MM.1S (cell line): ENCODE measurements around the gene RNF10.
"Not testable (repeated sequence)": the region's sequence is repeated elsewhere in the genome, so short reads cannot be mapped to it uniquely, and the experiment has no call there.

Experiments used
- DNase-seq: peaks from one replicate; pipeline ENCODE4 v3.0.0-alpha.2; 2015
- H2AFZ ChIP-seq: fragments of 300-600 bp; sonication (generic); 2 replicates; pipeline ENCODE4 v1.6.0; 2016; ENCODE audit warnings: antibody characterized with exemption, low read length
- H3F3A ChIP-seq: fragments of 300-600 bp; sonication (generic); 2 replicates; pipeline ENCODE4 v1.6.1; 2016; ENCODE audit warnings: mild to moderate bottlenecking, antibody characterized with exemption, low read length, moderate library complexity, mixed read lengths; ENCODE audit not compliant: insufficient read depth
- H3K27ac ChIP-seq: fragments of 300-600 bp; sonication (generic); 2 replicates; pipeline ENCODE4 v1.5.1; 2016; ENCODE audit warnings: mild to moderate bottlenecking, low read length
- H3K27me3 ChIP-seq: fragments of 300-600 bp; sonication (generic); replicated peaks from 2 replicates; pipeline ENCODE4 v1.6.0; 2016; ENCODE audit warnings: low read length; ENCODE audit not compliant: insufficient read depth
- H3K36me3 ChIP-seq: fragments of 300-600 bp; sonication (generic); replicated peaks from 2 replicates; pipeline ENCODE4 v1.6.1; 2016; ENCODE audit warnings: mild to moderate bottlenecking, low read length, mixed read lengths; ENCODE audit not compliant: insufficient read depth
- H3K4me1 ChIP-seq: fragments of 300-600 bp; sonication (generic); 2 replicates; pipeline ENCODE4 v1.6.1; 2016; ENCODE audit warnings: low read length, mixed read lengths
- H3K4me2 ChIP-seq: fragments of 300-600 bp; sonication (generic); 2 replicates; pipeline ENCODE4 v1.6.0; 2016; ENCODE audit warnings: low read depth, low read length
- H3K4me3 ChIP-seq: fragments of 300-600 bp; sonication (generic); 2 replicates; pipeline ENCODE4 v1.5.1; 2016; ENCODE audit warnings: low read length, mixed read lengths
- H3K79me2 ChIP-seq: fragments of 300-600 bp; sonication (generic); 2 replicates; pipeline ENCODE4 v1.6.1; 2016; ENCODE audit warnings: mixed run types, low read length, mixed read lengths
- H3K9ac ChIP-seq: fragments of 300-600 bp; sonication (generic); 2 replicates; pipeline ENCODE4 v1.6.1; 2016; ENCODE audit warnings: low read length, mixed read lengths
- H3K9me2 ChIP-seq: fragments of 300-600 bp; sonication (generic); replicated peaks from 2 replicates; pipeline ENCODE4 v1.6.1; 2016; ENCODE audit warnings: mild to moderate bottlenecking, low read length, mixed read lengths; ENCODE audit not compliant: insufficient read depth
- H3K9me3 ChIP-seq: fragments of 300-600 bp; sonication (generic); replicated peaks from 2 replicates; pipeline ENCODE4 v1.6.1; 2016; ENCODE audit warnings: mild to moderate bottlenecking, low read length, mixed read lengths; ENCODE audit not compliant: insufficient read depth
- H4K20me1 ChIP-seq: fragments of 300-600 bp; sonication (generic); 2 replicates; pipeline ENCODE4 v1.6.1; 2016; ENCODE audit warnings: mild to moderate bottlenecking, low read length, moderate library complexity, mixed read lengths; ENCODE audit not compliant: insufficient read depth
- CTCF ChIP-seq: fragments of 300-600 bp; sonication (generic); IDR thresholded peaks from 2 replicates; pipeline ENCODE4 v1.5.1; 2016; ENCODE audit warnings: antibody characterized with exemption, low read length, mixed read lengths
- EZH2 ChIP-seq: fragments of 300-600 bp; sonication (generic); optimal IDR thresholded peaks from 2 replicates; pipeline ENCODE3; 2017; ENCODE audit warnings: low read depth, mild to moderate bottlenecking, antibody characterized with exemption, low read length, mixed read lengths
- EZH2phosphoT487 ChIP-seq: fragments of 300-600 bp; sonication (generic); IDR thresholded peaks from 2 replicates; pipeline ENCODE4 v1.6.1; 2018; ENCODE audit warnings: antibody characterized with exemption, low read length

Gene RNF10

GRCh38 chr12:120614848-120615247 is 80.7 kb downstream of the RNF10 start:
- Histone ChIP-seq H3K9me3 (no peaks in the 10 kb centered on the region), H3F3A (no peaks in the 10 kb centered on the region), H3K36me3 (no peaks in the 10 kb centered on the region), H3K4me3 (no peak overlapping the region), H4K20me1 (no peaks in the 10 kb centered on the region), H3K4me1 (no peaks in the 10 kb centered on the region), H3K9ac (no peak overlapping the region), H3K9me2 (no peaks in the 10 kb centered on the region), H2AFZ (no peak overlapping the region), H3K27me3 (no peaks in the 10 kb centered on the region), H3K4me2 (no peak overlapping the region), H3K79me2 (no peaks in the 10 kb centered on the region), H3K27ac (no peak overlapping the region)
- TF ChIP-seq EZH2 (no peak), CTCF (no peak), EZH2phosphoT487 (no peak)
- DNase-seq: no peak

- H3K4me2 ChIP-seq, H4K20me1 ChIP-seq, H3K9me3 ChIP-seq, H3K4me1 ChIP-seq, H3F3A ChIP-seq, DNase-seq, H3K4me3 ChIP-seq, H3K9me2 ChIP-seq, H3K36me3 ChIP-seq, H3K27me3 ChIP-seq, H3K27ac ChIP-seq, H3K79me2 ChIP-seq, H3K9ac ChIP-seq, H2AFZ ChIP-seq: not testable (repeated sequence)
Measured at GRCh38 chr12:120617193-120617592, 83.0 kb downstream of the RNF10 start.

- DNase-seq, H3K9ac ChIP-seq, H3K27me3 ChIP-seq, H4K20me1 ChIP-seq, H3K79me2 ChIP-seq, H3K27ac ChIP-seq, H3K36me3 ChIP-seq, H3K4me1 ChIP-seq, H3K4me3 ChIP-seq, H3K9me2 ChIP-seq, H3K4me2 ChIP-seq, H3K9me3 ChIP-seq, H3F3A ChIP-seq, H2AFZ ChIP-seq: not testable (repeated sequence)
Measured at GRCh38 chr12:120617767-120618166, 83.6 kb downstream of the RNF10 start.

GRCh38 chr12:120618954-120619615 is 84.9 kb downstream of the RNF10 start:
- no peaks in the 10 kb centered on the region for H4K20me1 ChIP-seq
- no peak overlapping the region for H3K4me3 ChIP-seq
- H3K79me2 ChIP-seq: no peaks in the 10 kb centered on the region
- H3K36me3 ChIP-seq: no peaks in the 10 kb centered on the region
- H3K9me2 ChIP-seq: no peaks in the 10 kb centered on the region
- no peak for DNase-seq
- H3K4me1 ChIP-seq: no peaks in the 10 kb centered on the region
- H3K9ac ChIP-seq: no peak overlapping the region
- H3K27me3 ChIP-seq: no peaks in the 10 kb centered on the region
- no peak overlapping the region for H3K4me2 ChIP-seq
- no peaks in the 10 kb centered on the region for H3F3A ChIP-seq
- H2AFZ ChIP-seq: no peak overlapping the region
- no peak for TF ChIP-seq EZH2phosphoT487
- TF ChIP-seq CTCF: no peak
- TF ChIP-seq EZH2: no peak
- H3K27ac ChIP-seq: no peak overlapping the region
- no peaks in the 10 kb centered on the region for H3K9me3 ChIP-seq
